GM12892 (cell line): ENCODE results near the gene ILK.

Experiments
- DNase-seq: peaks from one replicate; pipeline ENCODE4 v3.0.0; 2011; ENCODE audit not compliant: insufficient read length
- FAIRE-seq: peaks from 2 replicates; lab custom pipeline; 2011; peaks lifted over from hg19 to GRCh38; lab: Jason Lieb, UNC
- POLR2A ChIP-seq: IDR thresholded peaks from 2 replicates; pipeline ENCODE4 v1.6.1; 2011; ENCODE audit warnings: low read depth, low read length, control low read depth
- POLR2AphosphoS5 ChIP-seq: IDR thresholded peaks from 2 replicates; pipeline ENCODE4 v1.6.1; 2011; ENCODE audit warnings: low read depth, low read length, control low read depth
- TAF1 ChIP-seq: IDR thresholded peaks from 2 replicates; pipeline ENCODE4 v1.6.1; 2011; ENCODE audit warnings: low read depth, mild to moderate bottlenecking, control low read depth, low read length, borderline replicate concordance

The ILK gene

DNA sequence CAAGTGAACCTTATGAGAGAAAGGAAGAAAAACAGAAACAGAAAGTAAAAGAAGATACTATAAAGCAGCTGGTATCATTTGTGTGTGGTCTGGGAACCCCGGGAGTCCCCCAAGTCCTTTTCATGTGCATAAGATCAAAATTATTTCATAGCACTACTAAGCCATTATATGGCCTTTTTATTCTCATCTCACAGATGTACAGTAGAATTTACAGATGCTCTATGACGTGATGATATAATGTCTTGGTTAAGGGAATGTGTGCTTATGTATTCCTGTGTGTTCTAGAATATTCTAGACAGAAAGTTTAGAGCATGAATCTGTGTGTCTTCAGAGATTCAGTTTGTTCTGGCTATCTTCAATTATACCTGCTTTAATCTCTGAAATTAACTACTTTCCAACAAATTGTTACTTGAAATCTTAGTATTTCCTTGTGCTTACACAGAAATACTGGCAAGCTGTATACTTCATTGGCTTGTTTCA lies 24.2 kb downstream of the ILK start:
- TF ChIP-seq TAF1 (no peak), POLR2AphosphoS5 (no peak), POLR2A (no peak)
- DNase-seq (no peak), FAIRE-seq (peak; percentile 87)

DNA sequence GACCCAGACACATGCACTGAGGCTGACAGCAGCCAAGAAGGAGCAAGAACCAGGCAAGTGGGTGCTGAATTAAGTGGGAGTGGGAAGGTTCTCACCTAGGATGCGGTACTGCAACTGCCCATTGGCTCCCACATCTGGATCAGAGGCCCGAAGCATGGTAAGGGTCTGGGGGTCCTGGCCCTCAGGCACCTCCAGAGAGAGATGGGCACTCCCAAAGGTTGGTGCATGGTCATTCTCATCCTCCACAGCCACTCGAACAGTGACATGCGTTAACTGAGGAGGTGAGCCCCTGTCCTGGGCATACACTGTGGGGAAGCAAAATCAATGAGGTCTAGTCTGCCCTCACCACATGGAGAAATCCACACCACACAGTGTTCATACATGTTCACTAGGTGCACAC lies 25.0 kb downstream of the ILK start:
- TF ChIP-seq POLR2A (no peak), POLR2AphosphoS5 (no peak)
- DNase-seq (no peak), FAIRE-seq (no peak)

DNA sequence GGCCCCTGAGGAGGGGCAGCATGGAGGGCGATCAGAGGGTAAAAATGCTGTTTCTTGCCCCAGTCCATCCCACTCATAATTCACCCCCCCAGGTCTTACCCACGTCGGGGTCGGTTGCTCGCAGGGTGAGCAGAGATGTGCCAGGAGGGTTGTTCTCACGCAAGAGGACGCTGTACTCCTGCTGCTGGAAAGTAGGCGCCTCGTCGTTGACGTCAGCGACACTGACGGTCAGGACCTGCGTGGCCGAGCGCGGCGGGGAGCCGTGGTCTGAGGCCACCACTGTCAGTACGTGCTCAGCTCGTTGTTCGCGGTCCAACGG lies 26.0 kb downstream of the ILK start:
- TF ChIP-seq POLR2A, result no peak
- no peak for TF ChIP-seq TAF1
- TF ChIP-seq POLR2AphosphoS5, result no peak
- no peak for FAIRE-seq

DNA sequence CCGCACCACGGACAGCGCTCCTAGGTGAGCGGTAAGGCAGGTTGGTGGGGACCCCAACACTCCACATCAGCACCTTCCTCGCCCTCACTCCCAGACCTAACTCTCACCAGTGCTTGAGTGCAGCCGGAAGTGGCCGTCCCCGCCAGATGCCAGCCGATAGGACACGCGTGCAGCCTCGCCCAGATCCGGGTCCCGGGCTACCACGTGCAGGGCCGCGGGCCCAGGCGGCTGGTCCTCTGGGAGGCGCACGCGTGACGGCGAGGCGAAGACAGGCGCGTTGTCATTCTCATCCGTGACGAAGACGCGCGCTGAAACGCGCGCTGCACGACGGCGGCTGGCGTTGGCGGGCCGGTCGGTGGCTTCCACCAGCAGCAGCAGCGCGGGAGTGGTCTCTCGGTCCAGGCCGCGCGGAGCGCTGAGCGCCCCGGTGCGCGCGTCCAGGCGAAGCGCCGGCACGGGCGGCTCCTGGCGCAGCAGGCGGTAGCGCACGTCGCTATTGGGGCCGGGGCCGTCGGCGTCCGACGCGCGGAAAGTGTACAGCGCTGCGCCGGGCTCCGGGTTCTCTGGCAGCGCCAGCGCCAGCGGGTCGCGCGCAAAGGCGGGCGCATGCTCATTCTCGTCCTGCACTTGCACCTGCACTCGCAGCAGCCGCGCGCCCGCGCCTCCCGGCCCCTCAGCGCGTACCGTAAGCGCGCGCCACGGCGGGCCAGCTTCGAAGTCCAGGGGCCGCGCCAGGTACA lies 26.5 kb downstream of the ILK start:
- no peak for DNase-seq
- TF ChIP-seq TAF1, result no peak
- no peak for TF ChIP-seq POLR2AphosphoS5
- no peak for TF ChIP-seq POLR2A
- FAIRE-seq, result no peak

More for the DNA sequence above, 26.0 kb downstream of the ILK start:
- DNase-seq, result no peak

DNA sequence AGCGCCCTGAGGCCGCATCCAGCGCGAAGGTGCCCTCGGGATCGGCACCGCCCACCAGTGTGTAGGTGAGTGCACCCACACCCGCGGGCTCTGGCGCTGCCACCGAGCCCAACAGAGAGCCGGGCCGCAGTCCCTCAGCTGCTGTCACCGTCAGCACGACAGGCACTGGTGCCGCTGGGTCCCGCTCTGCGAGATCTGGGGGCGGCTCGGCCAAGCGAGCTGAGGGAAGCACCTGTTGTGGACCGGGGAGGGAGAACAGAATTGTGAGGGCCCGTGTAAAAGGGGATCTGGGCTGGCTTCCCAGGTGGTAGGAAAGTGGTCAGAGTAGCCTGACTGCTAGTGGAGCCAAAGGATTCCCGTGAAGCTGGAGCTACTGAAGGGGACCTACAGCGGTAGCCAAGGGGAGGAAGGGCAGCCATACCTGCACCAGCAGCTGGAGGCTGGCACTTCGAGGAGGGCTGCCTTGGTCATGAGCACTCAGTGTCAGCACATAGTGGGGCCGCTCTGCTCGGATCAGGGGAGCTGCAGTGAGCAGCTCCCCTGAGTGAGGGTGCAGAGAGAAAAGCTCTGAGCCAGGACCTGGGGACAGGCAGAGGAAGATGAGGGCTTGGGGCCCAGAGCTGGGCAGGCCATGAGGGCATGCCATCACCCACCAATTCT lies 27.2 kb downstream of the ILK start:
- no peak for TF ChIP-seq POLR2AphosphoS5
- no peak for TF ChIP-seq POLR2A
- TF ChIP-seq TAF1, result no peak
- DNase-seq (no peak), FAIRE-seq (no peak)

DNA sequence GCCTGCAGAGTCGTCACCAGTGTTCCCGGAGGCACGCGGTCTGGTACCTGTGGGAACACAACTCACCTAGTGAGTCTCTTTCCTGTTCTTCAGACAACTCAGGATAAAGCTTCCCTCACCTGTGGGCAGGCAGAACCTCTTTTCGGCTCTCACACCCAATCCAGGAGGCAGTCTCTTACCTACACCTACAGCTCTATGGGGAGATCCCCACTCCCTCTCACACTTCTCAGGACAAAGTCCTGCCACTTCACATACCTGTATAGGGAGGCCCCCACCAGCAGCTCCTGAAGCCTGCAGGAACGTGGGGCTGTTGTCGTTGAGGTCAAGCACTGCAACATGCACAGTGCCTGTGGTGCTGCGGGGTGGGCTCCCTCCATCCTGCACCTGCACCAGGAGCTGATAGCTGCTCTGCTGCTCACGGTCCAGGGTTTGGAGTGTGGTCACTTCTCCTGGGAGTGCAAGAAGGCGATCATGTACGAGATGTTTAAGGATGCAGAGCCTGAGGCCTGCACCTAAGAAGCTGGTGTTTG lies 27.9 kb downstream of the ILK start:
- FAIRE-seq (no peak), DNase-seq (no peak)
- TF ChIP-seq TAF1, result no peak
- TF ChIP-seq POLR2AphosphoS5, result no peak
- no peak for TF ChIP-seq POLR2A

DNA sequence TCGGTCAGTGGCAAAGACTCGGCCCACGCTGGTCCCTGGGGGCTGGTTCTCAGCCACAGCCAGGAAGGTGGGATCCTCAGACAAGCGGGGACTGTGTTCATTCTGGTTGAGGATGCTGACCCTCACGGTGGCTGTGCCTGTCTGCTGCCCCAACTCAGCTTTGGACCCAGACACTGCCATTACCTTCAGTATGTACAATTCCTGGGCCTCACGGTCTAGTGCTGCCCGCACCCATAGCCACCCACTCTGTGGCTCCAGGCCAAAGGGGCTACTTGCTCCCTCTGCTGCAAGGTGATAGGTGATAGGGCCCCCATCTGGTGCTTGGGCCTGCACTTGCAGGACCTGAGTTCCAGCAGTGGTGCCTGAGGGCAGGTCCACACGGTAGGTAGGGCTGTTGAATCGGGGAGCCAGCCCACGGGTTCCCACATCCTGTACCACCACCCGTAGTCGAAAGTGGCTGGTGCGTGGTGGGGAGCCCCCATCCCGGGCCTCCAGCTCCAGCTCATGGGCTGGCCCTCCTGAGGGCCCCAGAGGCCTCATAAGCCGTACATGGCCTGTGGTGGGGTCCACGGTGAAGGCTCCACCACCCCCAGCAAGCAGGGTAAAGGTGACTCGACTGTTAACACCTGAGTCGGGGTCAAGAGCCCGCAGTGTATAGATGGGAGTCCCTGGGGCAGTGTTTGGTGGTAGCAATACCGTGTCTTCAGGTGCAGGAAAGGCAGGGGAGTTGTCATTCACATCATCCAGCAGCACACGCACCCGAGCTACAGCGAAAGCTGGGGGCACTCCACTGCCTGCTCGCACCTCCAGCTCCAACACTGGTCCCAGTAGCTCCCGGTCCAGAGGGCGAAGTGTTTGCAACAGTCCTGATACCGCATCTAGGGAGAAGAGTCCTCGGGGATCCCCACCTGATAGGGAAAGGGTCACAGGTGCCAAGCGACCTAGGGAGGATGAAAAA lies 28.8 kb downstream of the ILK start:
- no peak for TF ChIP-seq POLR2A
- no peak for TF ChIP-seq POLR2AphosphoS5
- TF ChIP-seq TAF1, result no peak
- FAIRE-seq (no peak), DNase-seq (no peak)

DNA sequence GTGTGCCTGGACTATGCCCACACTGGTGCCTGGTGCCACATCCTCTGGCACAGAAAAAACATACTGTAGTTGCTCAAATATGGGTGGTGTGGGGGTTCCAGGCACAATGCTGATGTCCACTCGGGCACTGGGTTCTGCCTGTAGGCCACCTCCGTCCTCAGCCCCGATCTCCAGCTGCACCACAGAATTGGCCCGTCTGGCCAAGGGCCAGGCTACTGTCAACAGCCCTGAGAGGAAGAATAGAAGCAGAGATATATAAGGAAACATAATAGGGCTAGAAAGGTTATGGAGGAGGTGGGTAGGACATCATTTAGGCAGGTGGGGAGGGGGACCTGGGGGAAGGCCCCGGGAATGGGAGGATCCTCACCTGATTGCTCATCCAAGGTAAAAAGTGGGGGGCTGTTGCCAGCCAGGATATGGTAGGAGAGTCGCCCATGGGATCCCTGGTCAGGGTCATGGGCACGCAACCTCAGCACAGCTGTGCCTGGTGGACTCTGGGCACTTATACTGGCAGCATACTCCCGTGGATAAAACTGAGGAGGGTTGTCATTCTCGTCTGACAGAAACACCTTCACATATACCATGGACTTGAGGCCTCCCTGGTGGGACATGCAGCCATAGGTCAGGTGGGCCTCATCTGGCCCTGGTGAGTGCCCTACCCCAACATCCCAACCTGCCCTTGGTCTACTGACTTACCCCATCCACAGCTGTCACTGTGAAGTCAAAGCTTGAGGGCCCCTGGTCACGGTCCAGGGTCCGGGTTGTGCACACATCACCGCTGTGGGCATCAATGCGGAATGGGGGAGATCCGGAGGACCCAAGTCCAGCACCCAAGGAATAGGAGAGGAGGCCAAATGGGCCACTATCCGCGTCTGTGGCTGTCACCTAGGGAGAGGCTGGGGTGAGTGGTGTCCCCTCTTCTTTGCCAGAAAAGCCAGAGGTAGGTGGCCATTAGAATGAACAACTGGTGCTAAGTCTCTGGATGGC lies 30.1 kb downstream of the ILK start:
- TF ChIP-seq TAF1 (no peak), POLR2A (no peak), POLR2AphosphoS5 (no peak)
- FAIRE-seq, result peak; percentile 51
- no peak for DNase-seq

DNA sequence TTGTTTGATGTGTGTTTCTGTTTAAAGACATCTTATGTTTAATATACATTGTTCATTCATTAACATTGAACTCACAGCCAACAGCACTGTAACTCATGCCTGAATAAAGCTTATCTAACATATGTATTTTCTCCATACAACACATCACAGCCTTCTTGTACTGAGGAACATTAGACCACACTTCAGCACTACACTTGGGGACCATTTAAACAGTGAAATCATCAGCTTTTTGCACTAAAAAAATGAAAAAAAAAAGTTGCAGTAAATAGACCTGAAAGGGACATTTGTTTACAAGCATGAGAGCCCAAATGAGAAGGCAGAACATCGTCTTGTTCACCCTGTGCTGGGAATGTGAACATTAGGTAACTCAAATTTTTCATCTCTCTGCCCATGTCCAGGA lies 31.0 kb downstream of the ILK start:
- no peak for FAIRE-seq
- no peak for TF ChIP-seq POLR2AphosphoS5
- TF ChIP-seq TAF1, result no peak
- no peak for TF ChIP-seq POLR2A
- no peak for DNase-seq

DNA sequence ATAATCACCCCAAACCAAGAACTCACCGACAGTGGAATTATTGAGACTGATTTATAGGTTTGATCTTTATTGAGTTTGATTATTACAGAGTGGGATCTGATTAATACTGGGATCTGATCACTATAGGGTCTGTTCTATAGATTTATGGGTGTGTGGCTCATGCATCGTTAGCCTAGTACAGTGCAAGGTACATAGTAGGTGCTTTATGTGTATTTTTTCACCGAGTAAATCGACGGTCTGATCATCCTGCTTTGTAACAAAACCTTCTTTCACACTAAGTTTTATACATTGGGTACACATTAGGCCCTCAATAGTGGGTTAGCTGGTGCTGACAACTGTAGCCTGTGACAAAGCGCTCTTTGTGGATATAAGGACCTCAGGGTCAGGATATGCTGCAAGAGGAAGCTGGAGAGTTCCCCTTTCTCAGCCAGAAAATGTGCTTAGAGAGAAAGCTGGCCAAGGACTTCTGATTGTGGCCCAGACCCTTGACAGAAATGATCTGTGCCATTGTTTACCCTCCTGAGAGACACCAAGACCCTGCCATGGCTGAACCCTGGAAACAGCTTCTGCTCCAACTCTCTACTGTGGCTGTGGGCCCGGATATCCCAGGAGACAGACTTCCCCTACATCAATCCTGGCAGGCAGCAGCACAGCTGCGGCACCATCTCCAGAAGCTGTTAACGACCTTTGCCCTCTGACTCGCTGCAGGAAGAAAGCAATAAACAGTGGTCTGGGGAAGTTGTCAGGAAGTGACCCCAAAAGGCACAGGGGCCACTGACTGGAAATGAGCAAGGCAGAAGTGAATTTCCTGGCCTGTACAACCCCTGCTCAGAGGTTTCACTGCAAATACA lies 31.7 kb downstream of the ILK start:
- FAIRE-seq, result peak; percentile 75

More for the DNA sequence above, 31.7 kb downstream of the ILK start:
- TF ChIP-seq POLR2A, result no peak
- TF ChIP-seq TAF1, result no peak
- no peak for DNase-seq
